A673 (cell line): ENCODE measurements around the gene FAN1. TPM values are rescaled to one million over a fixed set of nuclear protein-coding genes. Genes with fewer than 3 reads are reported as not detected.

Experiments
- BruUV-seq: library from RNA; stranded (reverse); fragments of 400-500 nt; replicated peaks from 2 replicates; lab custom pipeline; 2021; lab: Mats Ljungman, UMichigan
- CTCF ChIA-PET: fragments of 300-600 bp; sonication (Branson Sonifier 250); formaldehyde crosslinking; loops from one replicate; lab custom pipeline; 2022; ENCODE audit warnings: antibody characterized with exemption; lab: Charles Lee
- POLR2A ChIA-PET: fragments of 300-600 bp; sonication (Branson Sonifier 250); formaldehyde crosslinking; loops from one replicate; lab custom pipeline; 2022; ENCODE audit warnings: antibody characterized with exemption; ENCODE audit not compliant: low non-redundant PET; lab: Charles Lee
- DNase-seq: peaks from one replicate; pipeline ENCODE4 v3.0.0-alpha.2; 2015; ENCODE audit warnings: low spot score
- H3K27ac ChIP-seq: fragments of 200-600 bp; sonication (generic); 2 replicates; pipeline ENCODE4 v1.5.1; 2016; ENCODE audit warnings: mixed run types, low read depth, mild to moderate bottlenecking, mixed read lengths, antibody characterized with exemption, low read length; ENCODE audit not compliant: poor library complexity, severe bottlenecking
- H3K27me3 ChIP-seq: fragments of 200-600 bp; sonication (generic); replicated peaks from 2 replicates; pipeline ENCODE4 v1.6.1; 2017; ENCODE audit warnings: mixed run types, low read depth, mild to moderate bottlenecking, mixed read lengths, antibody characterized with exemption, low read length; ENCODE audit not compliant: insufficient read depth, poor library complexity
- H3K36me3 ChIP-seq: fragments of 200-600 bp; sonication (generic); 2 replicates; pipeline ENCODE4 v1.6.1; 2016; ENCODE audit warnings: mixed run types, mild to moderate bottlenecking, mixed read lengths, antibody characterized with exemption, low read length; ENCODE audit not compliant: insufficient read depth, poor library complexity, severe bottlenecking
- H3K4me1 ChIP-seq: fragments of 200-600 bp; sonication (generic); 2 replicates; pipeline ENCODE4 v1.6.1; 2017; ENCODE audit warnings: mixed run types, mild to moderate bottlenecking, mixed read lengths, antibody characterized with exemption, low read length; ENCODE audit not compliant: insufficient read depth, poor library complexity, severe bottlenecking
- H3K4me3 ChIP-seq: fragments of 200-600 bp; sonication (generic); 2 replicates; pipeline ENCODE4 v1.5.1; 2016; ENCODE audit warnings: low read depth, mixed run types, mild to moderate bottlenecking, mixed read lengths, low read length; ENCODE audit not compliant: poor library complexity, severe bottlenecking
- H3K9me3 ChIP-seq: fragments of 200-600 bp; sonication (generic); 2 replicates; pipeline ENCODE4 v1.6.1; 2016; ENCODE audit warnings: mixed run types, low read depth, mild to moderate bottlenecking, mixed read lengths, antibody characterized with exemption, low read length; ENCODE audit not compliant: poor library complexity, severe bottlenecking
- CTCF ChIP-seq: fragments of 300-800, 200-600 bp; sonication (generic); conservative IDR thresholded peaks from 2 replicates; pipeline ENCODE4 v1.5.1; 2017; ENCODE audit warnings: low read depth, mild to moderate bottlenecking, antibody characterized with exemption, low read length, moderate library complexity, mixed read lengths
- EZH2 ChIP-seq: fragments of 200-600 bp; sonication (generic); IDR thresholded peaks from 2 replicates; pipeline ENCODE4 v1.6.1; 2017; ENCODE audit warnings: borderline replicate concordance, low read depth, mild to moderate bottlenecking, mixed read lengths, antibody characterized with exemption, low read length; ENCODE audit not compliant: poor library complexity, severe bottlenecking
- intact Hi-C: fragments of 100-400 bp; cut with micrococcal nuclease; formaldehyde crosslinking; loops from one replicate; pipeline ENCODE4 v1.10.0; 2022; ENCODE audit not compliant: unreplicated experiment
- total RNA-seq: library from RNA; stranded (reverse); gene quantifications from 2 replicates; pipeline ENCODE4 v1.2.3, GENCODE V29; 2021

FAN1 gene
- total RNA-seq, 1 experiment from 2014 or later: 36.2 TPM

- CTCF ChIA-PET: no interaction called here
- H3K36me3 ChIP-seq: peaks cover 57% of the 10 kb centered on the region
- H3K4me1 ChIP-seq: no peaks in the 10 kb centered on the region
- POLR2A ChIA-PET: no interaction called here
- no peak overlapping the region for H3K4me3 ChIP-seq
- TF ChIP-seq EZH2: no peak
- TF ChIP-seq CTCF: no peak
- DNase-seq: peak; percentile 28
- intact Hi-C loops: no loop called here
- BruUV-seq: no TSS peak
- no peaks in the 10 kb centered on the region for H3K9me3 ChIP-seq
- no peaks in the 10 kb centered on the region for H3K27me3 ChIP-seq
- H3K27ac ChIP-seq: no peak overlapping the region
Observed at GRCh38 chr15:30929064-30929669, 25.5 kb downstream of the FAN1 start.

DNA sequence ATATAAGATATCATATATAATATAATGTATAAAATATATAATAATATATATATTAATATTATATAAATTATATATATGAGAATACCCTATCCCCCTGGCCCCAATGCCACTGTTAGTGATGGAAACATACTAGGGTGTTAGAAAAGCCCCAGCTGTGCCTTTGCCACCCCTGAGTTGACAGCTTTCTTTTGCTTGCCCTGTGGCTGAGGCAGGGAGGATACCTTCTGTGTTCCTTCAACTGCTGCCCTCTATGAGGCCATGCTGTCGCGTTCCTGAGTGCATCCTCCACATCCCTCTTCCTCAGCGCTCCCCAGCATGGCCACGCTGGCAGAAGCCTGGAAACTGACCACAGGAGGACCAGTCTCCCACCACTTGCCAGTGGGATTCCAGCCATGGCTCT lies 26.3 kb downstream of the FAN1 start:
- no peak for DNase-seq
- H3K4me3 ChIP-seq: no peak overlapping the region
- POLR2A ChIA-PET: no interaction called here
- H3K9me3 ChIP-seq: no peaks in the 10 kb centered on the region
- CTCF ChIA-PET: no interaction called here
- H3K27me3 ChIP-seq: no peaks in the 10 kb centered on the region
- TF ChIP-seq EZH2: no peak
- TF ChIP-seq CTCF: no peak
- H3K4me1 ChIP-seq: no peaks in the 10 kb centered on the region
- intact Hi-C loops: no loop called here
- no peak overlapping the region for H3K27ac ChIP-seq
- BruUV-seq: no TSS peak
- H3K36me3 ChIP-seq: peaks cover 56% of the 10 kb centered on the region

DNA sequence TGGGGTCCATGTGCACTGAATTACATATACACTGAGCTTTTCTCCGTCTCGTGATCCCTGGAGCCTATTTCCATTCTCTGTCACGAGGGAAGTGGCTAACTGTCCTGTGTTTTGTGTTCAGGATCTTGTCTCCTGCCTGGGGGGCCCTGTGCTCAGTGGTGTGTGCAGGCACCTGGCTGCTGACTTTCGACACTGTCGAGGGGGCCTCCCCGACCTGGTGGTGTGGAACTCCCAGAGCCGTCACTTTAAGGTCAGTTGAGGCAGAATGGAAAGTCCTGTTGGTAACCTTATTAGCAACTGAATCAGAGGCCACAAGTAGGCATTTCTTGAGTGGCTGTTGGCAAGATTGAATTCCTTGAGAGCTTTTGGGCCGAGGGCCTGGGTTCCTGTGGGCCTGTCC lies 26.7 kb downstream of the FAN1 start:
- intact Hi-C loops: no loop called here
- CTCF ChIA-PET: no interaction called here
- H3K4me3 ChIP-seq: no peak overlapping the region
- H3K27me3 ChIP-seq: no peaks in the 10 kb centered on the region
- TF ChIP-seq EZH2 (no peak), CTCF (no peak)
- H3K36me3 ChIP-seq: peaks cover 54% of the 10 kb centered on the region
- no peak for DNase-seq
- no peaks in the 10 kb centered on the region for H3K9me3 ChIP-seq
- no TSS peak for BruUV-seq
- no peaks in the 10 kb centered on the region for H3K4me1 ChIP-seq
- no peak overlapping the region for H3K27ac ChIP-seq
- POLR2A ChIA-PET: no interaction called here
